ENCODE results near the gene CLTA.
"Not testable (repeated sequence)": the region's sequence is repeated elsewhere in the genome, so short reads cannot be mapped to it uniquely, and the experiment has no call there.

Gene CLTA

DNA sequence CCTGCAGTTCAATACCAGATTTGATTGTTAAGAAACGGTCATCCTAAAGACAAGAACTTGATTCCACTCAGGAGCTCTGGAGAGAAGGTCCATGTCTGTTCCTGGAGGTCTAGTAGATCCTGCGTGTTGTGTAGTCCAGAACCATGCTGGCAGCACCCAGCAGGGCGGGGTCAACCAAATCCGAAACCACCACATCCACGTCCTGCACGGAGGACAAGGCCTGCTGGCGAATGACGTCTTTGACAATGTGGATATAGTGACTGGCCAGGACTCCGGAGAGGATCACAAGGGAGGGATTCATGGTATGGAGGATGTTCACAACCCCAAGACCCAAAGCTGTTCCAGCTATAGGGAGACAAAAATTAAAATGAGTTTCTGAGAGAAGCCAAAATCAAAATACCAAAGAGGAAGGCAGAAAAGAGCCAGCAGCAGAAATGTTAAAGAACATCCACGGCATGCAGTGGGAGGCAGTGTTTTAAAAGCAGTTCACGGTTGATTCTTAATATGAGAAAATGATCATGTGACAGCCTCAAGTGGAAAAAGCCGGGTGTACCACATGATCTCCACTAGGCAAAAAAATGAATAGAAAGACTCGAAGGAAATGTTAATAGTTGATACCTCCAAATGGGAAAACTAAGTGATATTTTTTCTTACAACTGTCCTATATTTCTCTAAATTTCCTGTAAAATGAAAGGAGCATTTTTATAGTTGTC lies 26.7 kb downstream of the CLTA start:
- H3K4me3 ChIP-seq (ENCODE audit: low read length) = no peak overlapping the region
- no peak for DNase-seq (ENCODE audit: low read depth)
- no peak for TF ChIP-seq CTCF (conservative IDR thresholded peaks at IDR 0.05; ENCODE audit: low read depth, low read length)

DNA sequence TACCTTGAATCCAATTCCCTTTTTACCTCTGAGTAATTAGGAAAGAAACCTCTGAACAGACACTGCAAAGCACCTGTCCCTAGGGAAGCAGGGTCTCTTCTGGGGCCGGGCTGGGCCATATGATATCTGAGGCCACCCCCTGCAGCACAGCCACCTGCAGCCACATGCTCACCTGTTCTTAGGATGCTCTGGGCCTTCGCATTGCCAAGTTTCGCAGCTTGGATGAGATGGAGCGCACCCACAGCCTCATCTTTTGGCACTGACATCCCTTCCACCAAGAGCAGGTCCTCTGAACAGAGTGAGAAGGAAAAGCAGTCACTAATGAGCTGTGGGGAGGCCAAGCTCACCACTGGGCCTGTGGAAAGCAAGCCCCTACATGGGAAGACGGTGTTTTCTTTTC lies 27.3 kb downstream of the CLTA start:
- DNase-seq (ENCODE audit: low read depth) = no peak
- TF ChIP-seq CTCF (conservative IDR thresholded peaks at IDR 0.05; ENCODE audit: low read depth, low read length) = no peak
- H3K4me3 ChIP-seq (ENCODE audit: low read length) = no peak overlapping the region

DNA sequence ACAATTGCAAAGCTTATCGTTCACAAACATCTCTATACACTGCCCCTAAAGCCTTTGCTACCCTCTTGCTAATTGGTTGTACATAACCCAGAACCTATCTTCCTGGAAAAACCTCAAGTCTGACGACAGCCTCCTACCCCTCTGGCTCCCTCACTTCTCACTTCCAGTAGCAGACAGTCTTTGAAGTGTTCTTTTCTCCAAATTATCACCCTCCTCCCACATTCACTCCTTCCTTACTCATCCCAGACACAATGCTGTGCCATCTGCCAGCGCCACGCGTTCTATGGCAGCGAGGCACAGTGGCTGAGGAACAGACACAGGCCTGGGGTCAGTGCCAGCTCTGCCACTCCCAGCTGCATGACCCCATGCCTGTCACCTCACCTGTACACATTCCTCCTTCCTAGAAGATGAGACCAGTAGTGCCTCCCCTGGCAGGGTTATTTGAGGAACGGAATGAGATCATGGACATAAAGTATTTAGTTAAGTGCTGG lies 27.7 kb downstream of the CLTA start:
- TF ChIP-seq CTCF (conservative IDR thresholded peaks at IDR 0.05; ENCODE audit: low read depth, low read length) = no peak
- no peak for DNase-seq (ENCODE audit: low read depth)
- no peak overlapping the region for H3K4me3 ChIP-seq (ENCODE audit: low read length)

DNA sequence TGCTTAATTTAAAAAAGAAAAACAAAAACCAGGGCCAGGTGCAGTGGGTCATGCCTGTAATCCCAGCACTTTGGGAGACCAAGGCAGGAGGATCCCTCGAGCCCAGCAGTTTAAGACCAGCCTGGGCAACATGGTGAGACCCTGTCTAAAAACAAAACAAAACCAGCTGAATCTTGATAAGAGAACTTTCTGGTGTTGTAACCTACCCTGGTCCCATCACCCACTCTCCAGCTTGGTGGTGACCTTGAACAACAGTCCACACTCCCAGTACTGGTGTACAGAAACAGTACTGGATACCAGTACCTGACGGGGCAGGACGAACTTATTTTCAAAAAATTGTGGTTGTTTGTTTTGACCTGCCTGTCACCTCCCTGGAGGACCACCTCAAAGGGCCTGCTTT lies 30.9 kb downstream of the CLTA start:
- DNase-seq (ENCODE audit: low read depth) = no peak
- TF ChIP-seq CTCF (conservative IDR thresholded peaks at IDR 0.05; ENCODE audit: low read depth, low read length) = no peak

GRCh38 chr9:36222449-36222848 lies 31.7 kb downstream of the CLTA start:
- DNase-seq (ENCODE audit: low read depth) = no peak
- no peak overlapping the region for H3K4me3 ChIP-seq (ENCODE audit: low read length)
- TF ChIP-seq CTCF (conservative IDR thresholded peaks at IDR 0.05; ENCODE audit: low read depth, low read length) = no peak

More for the DNA sequence above, 30.9 kb downstream of the CLTA start:
- no peak overlapping the region for H3K4me3 ChIP-seq (ENCODE audit: low read length)

- no peak for TF ChIP-seq CTCF (conservative IDR thresholded peaks at IDR 0.05; ENCODE audit: low read depth, low read length)
- no peak overlapping the region for H3K4me3 ChIP-seq (ENCODE audit: low read length)
- no peak for DNase-seq (ENCODE audit: low read depth)
Observed at GRCh38 chr9:36237230-36237629, 46.5 kb downstream of the CLTA start.

GRCh38 chr9:36239205-36239604 lies 48.5 kb downstream of the CLTA start:
- DNase-seq (ENCODE audit: low read depth); H3K4me3 ChIP-seq (ENCODE audit: low read length): not testable (repeated sequence)

DNA sequence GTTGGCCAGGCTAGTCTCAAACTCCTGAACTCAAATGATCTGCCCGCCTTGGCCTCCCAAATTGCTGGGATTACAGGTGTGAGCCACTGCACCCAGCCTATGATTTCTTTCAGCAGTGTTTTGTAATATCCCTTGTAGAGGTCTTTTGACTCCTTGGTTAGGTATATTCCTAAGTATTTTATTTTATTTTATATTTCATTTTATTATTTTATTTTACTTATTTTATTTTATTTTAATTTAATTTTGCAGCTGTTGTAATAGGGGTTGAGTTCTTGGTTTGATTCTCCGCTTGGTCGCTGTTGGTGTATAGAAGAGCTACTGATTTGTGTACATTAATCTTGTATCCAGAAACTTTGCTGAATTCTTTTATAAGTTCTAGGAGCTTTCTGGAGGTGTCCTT lies 49.0 kb downstream of the CLTA start:
- DNase-seq (ENCODE audit: low read depth); H3K4me3 ChIP-seq (ENCODE audit: low read length): not testable (repeated sequence)
